ENCODE results near the gene DOCK6.

GRCh38 chr19:11256189-11256588 is 6.1 kb downstream of the DOCK6 start:
- TF ChIP-seq PATZ1 (CRISPR knock-in tag; IDR thresholded peaks at IDR 0.05; ENCODE audit: borderline replicate concordance) = no peak
- TF ChIP-seq ARNTL (CRISPR knock-in tag; IDR thresholded peaks at IDR 0.05; ENCODE audit: borderline replicate concordance, low read depth) = no peak
- TF ChIP-seq ZFP3 (CRISPR knock-in tag; IDR thresholded peaks at IDR 0.05) = no peak
- TF ChIP-seq ISL1 (CRISPR knock-in tag; IDR thresholded peaks at IDR 0.05) = no peak
- TF ChIP-seq ZFP30 (CRISPR knock-in tag; IDR thresholded peaks at IDR 0.05) = no peak
- TF ChIP-seq TOX (CRISPR knock-in tag; IDR thresholded peaks at IDR 0.05; ENCODE audit: borderline replicate concordance) = no peak
- no peak for TF ChIP-seq ZC3H10 (CRISPR knock-in tag; IDR thresholded peaks at IDR 0.05)
- no peak for TF ChIP-seq CSRNP3 (CRISPR knock-in tag; IDR thresholded peaks at IDR 0.05)
- TF ChIP-seq RARB (CRISPR knock-in tag; IDR thresholded peaks at IDR 0.05) = no peak
- no peak for TF ChIP-seq CSDC2 (CRISPR knock-in tag; IDR thresholded peaks at IDR 0.05)

Data from SK-N-SH treated with all-trans-retinoic acid at 6 μM for 48 hours (cell line).